OCI-LY3 (cell line): ENCODE results near the gene RAD51.

Source experiments
- CTCF ChIP-seq: fragments of 200-600, 300-600 bp; sonication (generic); IDR thresholded peaks from 2 replicates; pipeline ENCODE4 v1.5.1; 2014; ENCODE audit warnings: antibody characterized with exemption, low read length, low read depth
- EZH2phosphoT487 ChIP-seq: fragments of 200-600 bp; shearing (Covaris generic); IDR thresholded peaks from 2 replicates; pipeline ENCODE4 v1.6.1; 2018; ENCODE audit warnings: antibody characterized with exemption, mixed run types, low read depth

DNA sequence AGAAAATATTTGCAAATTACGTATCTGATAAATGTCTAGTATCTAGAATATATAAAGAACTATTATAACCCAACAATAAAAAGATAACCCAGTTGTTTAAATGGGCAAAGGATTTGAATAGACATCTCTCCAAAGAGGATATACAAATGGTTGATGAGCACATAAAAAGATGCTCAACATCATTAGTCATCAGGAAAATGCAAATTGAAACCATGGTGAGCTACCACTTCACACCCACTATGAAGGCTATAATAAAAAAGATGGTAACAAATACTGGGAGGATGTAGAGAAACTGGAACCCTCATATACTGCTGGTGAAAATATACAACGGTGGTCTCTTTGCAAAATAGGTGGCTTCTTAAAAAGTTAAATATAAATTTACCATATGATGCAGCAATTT lies 28.0 kb downstream of the RAD51 start:
- TF ChIP-seq CTCF (no peak), EZH2phosphoT487 (no peak)
